ENCODE measurements around the gene MACF1.

Gene MACF1

DNA sequence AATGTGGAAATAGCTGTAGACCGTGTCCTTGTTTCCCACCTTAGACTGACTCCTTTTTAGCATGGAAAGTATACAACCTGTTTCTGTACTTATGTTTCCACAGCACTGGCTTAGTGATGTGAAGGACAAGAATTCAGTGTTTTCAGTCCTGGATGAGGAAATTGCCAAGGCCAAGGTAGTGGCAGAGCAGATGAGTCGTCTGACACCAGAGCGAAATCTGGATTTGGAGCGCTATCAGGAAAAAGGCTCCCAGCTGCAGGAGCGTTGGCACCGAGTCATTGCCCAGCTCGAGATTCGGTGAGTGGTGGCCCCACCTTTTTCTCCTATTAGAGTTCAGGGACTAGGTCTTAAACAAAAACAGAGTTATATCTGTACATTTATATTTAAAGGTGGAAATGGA is 112.6 kb downstream of the MACF1 start:
- no peak for DNase-seq

DNA sequence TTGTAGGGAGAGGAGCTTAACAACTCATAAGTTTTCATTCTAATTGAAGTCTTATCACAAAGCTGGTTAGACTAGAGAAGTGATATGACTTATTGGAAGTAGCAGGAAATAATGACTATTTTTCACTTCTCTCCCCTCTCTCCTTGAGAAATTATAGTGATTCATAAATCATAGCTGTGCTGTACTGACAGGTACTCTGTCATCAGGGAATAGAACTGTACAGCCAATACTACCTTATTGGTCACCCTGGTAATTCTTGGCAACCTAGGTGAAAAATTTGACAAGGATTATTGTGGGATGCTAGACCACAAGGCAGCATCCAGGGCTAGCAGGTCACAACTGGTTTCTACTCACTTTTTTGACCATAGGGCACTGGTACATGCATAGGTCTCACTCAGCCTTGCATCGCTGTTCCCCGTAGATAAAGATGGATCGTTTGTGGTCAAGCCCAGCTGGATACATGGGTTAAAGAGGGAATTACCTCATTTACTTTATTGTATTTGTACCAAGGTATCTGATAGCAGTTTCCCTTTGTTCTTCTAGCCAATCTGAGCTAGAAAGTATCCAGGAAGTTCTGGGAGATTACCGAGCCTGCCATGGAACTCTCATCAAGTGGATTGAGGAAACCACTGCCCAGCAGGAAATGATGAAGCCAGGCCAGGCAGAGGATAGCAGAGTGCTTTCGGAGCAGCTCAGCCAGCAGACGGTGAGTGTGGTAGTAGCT is 113.6 kb downstream of the MACF1 start:
- peak; percentile 70 for DNase-seq

- DNase-seq, result no peak
These were observed 117.5 kb downstream of the MACF1 start for GRCh38 chr1:39321979-39322378.

DNA sequence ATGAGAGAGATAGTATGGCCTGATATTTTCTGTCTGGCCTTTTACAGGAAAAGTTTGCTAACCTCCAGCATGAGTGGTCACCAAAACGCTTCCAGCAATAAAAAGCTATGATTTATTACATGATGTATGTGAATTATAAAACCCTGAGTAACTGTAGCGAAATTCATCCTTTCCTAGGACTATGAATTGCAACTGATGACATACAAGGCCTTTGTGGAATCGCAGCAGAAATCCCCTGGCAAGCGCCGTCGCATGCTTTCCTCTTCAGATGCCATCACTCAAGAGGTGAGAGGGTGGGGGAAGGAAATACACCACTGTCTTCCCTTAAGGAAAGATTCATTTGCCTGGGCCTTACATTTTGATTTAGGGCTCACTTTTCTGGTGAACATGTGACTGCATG is 117.9 kb downstream of the MACF1 start:
- no peak for DNase-seq

DNA sequence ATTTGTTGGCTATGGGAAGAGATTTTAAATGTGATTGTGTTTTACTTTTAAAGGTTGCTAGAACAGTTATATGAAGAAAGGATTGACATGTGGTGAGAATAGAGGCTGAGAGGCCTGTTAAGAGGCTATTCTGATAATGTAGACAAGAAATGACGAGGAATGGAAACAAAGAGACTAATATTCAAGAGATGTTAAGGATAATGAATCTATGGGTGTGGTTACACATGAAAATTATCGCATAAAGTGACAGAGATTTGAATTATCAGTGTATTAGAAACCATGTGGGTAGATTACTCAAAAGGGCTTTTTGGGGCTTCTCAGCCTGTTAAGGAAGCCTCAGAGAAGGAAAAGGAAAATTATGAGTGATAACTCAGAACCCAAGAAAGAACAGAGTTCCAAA is 120.4 kb downstream of the MACF1 start:
- no peak for DNase-seq

DNA sequence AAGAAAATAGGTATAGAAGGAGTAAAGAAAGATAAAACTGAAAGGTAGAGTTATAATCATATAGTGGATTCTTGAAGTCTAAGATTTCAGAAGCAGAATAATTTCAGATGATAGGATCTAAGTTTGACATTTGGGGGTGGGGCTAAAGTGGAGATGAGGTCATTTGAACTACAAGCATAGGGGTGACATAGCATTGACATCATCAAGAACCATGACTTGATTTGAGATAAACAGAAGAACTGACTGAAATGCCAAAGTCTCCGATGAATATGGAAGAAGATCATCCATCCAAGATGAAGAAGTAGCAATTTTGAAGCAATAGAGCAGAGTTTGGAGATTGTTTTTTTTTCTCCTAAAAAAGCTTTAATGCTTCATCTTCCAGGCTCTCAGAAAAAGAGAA is 122.3 kb downstream of the MACF1 start:
- DNase-seq, result no peak

GRCh38 chr1:39328095-39328494 is 123.6 kb downstream of the MACF1 start:
- no peak for DNase-seq

DNA sequence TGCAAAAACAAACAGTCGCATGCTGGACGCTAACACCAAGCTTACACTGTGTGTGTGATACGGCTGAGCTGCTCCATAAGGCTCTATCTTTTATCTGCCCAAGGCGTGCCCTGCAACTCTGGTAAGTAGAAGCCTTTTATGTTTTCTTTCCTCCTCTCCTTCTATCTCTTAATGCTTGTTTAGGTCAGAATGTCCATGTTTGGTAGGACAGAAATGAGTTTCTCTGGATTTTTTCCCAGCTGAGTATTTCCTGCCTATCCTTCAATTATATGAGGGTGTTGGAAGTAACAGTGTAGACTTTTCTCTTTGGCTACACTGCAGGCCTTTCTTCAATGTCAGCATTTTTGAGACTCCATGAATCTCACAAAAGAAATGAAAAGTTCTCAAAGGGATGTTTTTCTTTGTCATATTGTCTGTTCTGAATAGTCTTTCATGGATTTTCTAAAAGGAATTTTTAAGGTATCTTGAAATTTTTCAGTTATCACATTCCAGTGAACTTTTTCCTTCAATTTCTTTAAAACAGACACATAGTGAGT is 124.2 kb downstream of the MACF1 start:
- DNase-seq, result no peak

DNA sequence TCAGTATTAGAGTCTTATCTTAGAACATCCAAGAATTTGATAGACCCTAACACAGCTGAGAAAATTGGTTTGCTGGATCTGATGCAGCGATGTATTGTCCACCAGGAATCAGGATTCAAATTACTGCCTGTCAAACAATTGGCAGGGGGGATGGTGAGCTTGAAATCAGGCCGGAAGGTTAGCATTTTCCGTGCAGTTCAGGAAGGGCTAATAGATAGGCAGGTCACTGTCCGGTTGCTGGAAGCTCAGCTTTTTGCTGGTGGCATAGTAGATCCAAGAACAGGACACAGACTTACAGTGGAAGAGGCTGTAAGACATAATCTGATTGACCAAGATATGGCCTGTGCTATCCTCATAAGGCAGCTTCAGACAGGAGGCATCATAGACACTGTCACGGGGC is 127.2 kb downstream of the MACF1 start:
- DNase-seq, result no peak

DNA sequence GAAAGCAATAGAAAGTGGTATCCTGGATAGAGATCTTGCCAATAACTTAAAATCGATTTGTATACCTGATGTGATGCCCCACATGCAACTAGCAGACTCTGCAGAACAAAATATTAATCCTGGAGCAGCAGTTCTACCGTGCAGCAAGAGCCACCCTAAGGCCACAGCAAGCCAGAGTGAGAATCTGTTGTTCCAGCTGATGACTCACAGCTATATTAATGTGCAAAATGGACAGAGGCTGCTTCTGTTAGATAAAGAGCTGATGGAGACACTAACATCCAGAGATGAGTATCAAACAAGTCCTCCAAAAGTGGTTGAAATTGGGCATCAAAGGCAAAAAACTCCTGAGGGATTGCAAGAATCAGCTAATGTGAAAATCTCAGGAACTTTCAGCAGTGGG is 127.8 kb downstream of the MACF1 start:
- no peak for DNase-seq

- DNase-seq, result no peak
These were observed 128.3 kb downstream of the MACF1 start for GRCh38 chr1:39332828-39333227.

- DNase-seq, result no peak
These were observed 128.8 kb downstream of the MACF1 start for GRCh38 chr1:39333296-39333695.

- no peak for DNase-seq
These were observed 130.7 kb downstream of the MACF1 start for GRCh38 chr1:39335216-39335615.

GRCh38 chr1:39337067-39337466 is 132.6 kb downstream of the MACF1 start:
- no peak for DNase-seq

DNA sequence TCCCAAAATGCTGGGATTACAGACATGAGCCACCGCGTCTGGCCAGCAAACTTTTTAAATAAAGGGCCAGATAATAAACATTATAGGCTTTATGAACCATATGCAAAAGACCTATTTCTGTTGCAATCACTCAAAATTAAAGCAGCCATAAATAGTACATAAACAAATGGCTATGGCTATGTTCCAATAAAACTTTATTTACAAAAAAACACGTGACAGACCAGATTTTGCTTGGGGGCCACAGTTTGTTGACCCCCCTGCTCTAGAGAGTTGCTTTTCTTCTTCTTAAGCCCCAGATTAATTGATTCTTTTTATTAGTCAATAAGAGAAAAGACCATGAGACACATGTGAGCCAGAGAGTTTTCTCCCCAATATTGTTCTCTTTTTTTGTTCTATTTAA is 138.3 kb downstream of the MACF1 start:
- no peak for DNase-seq

DNA sequence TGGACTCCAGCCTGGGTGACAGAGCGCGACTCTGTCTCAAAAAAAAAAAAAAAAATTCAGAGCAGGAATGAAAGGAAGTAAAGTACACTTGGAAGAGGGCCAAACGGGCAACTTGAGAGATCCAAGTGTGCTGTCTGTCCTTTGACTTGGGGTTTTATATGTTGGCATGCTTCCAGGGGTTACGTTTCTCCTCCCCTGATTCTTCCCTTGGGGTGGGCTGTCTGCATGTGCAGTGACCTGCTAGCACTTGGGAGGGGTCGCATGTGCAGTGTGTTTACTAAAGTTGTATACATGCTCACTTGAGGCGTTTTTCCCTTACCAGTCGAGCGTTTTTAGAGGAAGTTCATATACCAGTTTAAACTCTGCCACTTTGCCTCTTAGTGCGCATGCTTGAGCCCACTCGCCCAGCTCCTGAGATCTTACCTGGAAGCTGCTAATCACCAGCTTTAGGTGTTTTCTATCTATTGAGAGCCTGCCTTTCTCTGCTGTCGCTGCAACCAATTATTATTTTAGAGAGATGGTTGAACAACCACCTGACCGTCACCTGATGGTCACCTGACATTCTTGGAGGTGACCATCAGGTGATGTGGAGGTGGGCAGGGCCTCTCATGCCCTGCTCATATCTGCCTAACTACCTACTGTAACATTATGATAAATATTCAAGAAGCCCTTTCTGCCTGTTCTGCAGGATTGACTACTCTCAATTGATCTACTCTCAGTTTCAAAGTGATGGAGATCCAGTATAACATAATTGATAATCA is 140.1 kb downstream of the MACF1 start:
- no peak for DNase-seq

- no peak for DNase-seq
These were observed 142.4 kb downstream of the MACF1 start for GRCh38 chr1:39346872-39347271.

GRCh38 chr1:39348278-39348677 is 143.8 kb downstream of the MACF1 start:
- no peak for DNase-seq

- DNase-seq, result no peak
These were observed 148.4 kb downstream of the MACF1 start for GRCh38 chr1:39352881-39353280.

DNA sequence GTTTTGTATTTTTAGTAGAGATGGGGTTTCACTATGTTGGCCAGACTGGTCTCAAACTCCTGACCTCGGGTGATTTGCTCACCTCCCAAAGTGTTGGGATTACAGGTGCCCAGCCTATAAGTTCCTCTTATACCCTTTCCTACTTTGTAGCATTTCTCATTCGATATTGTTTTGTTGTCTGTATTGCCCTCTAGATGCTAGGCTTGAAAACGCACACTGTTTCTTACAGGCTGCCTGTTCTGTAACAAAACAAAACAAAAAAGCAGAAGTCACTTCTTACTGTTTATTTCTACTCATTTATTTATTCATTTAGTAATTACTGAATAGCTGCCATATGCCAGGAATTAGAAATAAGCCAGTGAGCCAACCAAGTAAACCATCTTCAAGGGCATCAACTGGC is 150.1 kb downstream of the MACF1 start:
- DNase-seq, result no peak

- no peak for DNase-seq
These were observed 154.0 kb downstream of the MACF1 start for GRCh38 chr1:39358491-39358890.

GRCh38 chr1:39359028-39359570 is 154.6 kb downstream of the MACF1 start:
- DNase-seq, result no peak

GRCh38 chr1:39360731-39361130 is 156.2 kb downstream of the MACF1 start:
- DNase-seq, result no peak

DNA sequence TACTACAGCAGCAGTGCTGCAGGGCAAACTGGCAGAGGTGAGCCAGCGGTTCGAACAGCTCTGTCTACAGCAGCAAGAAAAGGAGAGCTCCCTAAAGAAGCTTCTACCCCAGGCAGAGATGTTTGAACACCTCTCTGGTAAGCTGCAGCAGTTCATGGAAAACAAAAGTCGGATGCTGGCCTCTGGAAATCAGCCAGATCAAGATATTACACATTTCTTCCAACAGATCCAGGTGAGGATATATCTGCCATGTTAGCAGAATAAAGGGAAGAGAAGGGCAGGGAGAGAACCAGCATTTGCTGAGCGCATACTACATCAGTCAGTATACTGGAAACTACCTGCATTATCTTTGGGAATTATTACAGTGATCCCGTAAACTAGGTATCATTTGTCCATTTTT is 157.0 kb downstream of the MACF1 start:
- DNase-seq, result no peak

Measured in DMS153 (cell line).